ENCODE data around the gene TMTC2.

- TF ChIP-seq SMC3 (conservative IDR thresholded peaks at IDR 0.05; ENCODE audit: poor library complexity) = no peak
- no peak for TF ChIP-seq CTCF (IDR thresholded peaks at IDR 0.05; ENCODE audit: poor library complexity, severe bottlenecking)
- TF ChIP-seq EP300 (conservative IDR thresholded peaks at IDR 0.05; ENCODE audit: poor library complexity, severe bottlenecking) = no peak
- no peak for TF ChIP-seq TAF1 (IDR thresholded peaks at IDR 0.05; ENCODE audit: low read depth)
- TF ChIP-seq EZH2 (IDR thresholded peaks at IDR 0.05; ENCODE audit: borderline replicate concordance, insufficient read depth, low read length, poor library complexity, severe bottlenecking) = no peak
- TF ChIP-seq POLR2AphosphoS5 (IDR thresholded peaks at IDR 0.05) = no peak
- no peak for TF ChIP-seq REST (IDR thresholded peaks at IDR 0.05; ENCODE audit: borderline replicate concordance)
- TF ChIP-seq RAD21 (conservative IDR thresholded peaks at IDR 0.05) = no peak
- no peak for TF ChIP-seq MXI1 (conservative IDR thresholded peaks at IDR 0.05; ENCODE audit: poor library complexity, severe bottlenecking)
These were observed 60.0 kb downstream of the TMTC2 start for GRCh38 chr12:82746668-82747067.
